NCI-H510A treated with DMSO at 0.1 percent for 48 hours (cell line): ENCODE data around the gene EXOC4.
"Not testable (repeated sequence)": the region's sequence is repeated elsewhere in the genome, so short reads cannot be mapped to it uniquely, and the experiment has no call there.

ENCODE experiments used
- DNase-seq: peaks from one replicate; lab custom pipeline; 2025; lab: John Stamatoyannopoulos, UW

EXOC4 gene

DNA sequence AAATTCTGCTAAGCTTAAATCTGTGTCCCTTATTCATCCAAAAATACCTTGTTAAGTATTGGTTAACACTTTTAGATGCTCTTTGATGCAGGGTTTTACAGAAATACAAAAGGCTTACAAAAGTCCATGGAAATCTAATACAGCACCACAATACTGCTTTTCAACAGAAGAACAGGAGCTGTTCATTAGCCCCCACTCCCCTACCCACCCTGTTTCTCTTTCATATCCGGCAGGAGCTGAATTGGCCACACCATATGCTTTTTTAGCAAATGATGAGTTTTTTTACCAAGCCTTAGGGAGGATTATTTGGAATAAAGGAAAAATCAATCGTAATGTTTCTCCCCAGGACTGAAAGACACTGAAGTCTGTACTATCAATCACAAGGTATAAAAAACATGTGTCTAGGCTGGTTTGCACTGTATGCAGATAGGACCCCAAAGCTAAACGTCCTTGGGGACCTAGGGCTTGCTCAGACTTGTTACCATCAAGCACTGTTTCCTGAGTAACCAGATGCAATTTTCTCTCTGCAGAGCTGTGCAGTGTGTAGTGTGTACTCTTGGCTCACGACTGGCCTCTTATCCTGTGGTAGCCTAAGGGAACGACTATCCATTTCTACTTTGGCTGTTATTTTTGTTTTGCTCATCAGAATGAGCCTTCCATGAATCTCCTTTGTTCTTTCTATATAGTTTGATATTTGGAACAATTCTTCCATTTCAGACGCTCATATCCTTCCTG, 731.0 kb downstream of the EXOC4 start:
- DNase-seq: peak; percentile 30

- no peak for DNase-seq
These were observed 732.4 kb downstream of the EXOC4 start for GRCh38 chr7:133985300-133985699.

GRCh38 chr7:133987582-133987981, 734.7 kb downstream of the EXOC4 start:
- DNase-seq: no peak

DNA sequence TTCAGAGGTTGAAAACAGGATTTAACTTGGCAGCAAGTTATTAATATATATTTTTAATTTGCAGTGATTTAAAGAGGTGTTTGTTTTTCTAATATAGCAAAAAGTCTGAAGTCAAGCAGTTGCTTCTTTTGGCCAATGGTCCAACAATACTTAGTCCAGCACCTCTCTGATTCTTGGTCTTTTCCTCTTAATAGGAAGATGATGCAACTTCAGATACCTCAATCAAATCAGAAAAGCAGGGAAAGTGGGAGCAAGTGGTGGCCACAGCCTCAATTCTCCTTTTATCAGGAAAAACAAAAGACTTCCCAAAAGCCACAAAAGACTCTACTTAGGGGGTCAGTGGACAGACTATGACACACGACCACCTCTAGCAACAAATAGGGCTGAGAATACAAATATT, 740.7 kb downstream of the EXOC4 start:
- no peak for DNase-seq

DNA sequence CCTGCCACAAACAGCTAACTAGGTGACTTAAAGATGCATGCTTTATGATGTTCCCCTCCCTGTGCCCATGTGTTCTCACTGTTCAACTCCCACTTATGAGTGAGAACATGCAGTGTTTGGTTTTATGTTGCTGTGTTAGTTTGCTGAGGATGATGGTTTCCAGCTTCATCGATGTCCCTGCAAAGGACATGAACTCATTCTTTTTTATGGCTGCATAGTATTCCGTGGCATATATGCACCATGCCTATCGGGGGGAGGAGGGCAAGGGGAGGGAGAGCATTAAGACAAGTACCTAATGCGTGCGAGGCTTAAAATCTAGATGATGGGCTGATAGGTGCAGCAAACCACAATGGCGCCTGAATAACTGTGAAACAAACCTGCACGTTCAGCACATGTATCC, 741.2 kb downstream of the EXOC4 start:
- DNase-seq: not testable (repeated sequence)

- no peak for DNase-seq
These were observed 744.6 kb downstream of the EXOC4 start for GRCh38 chr7:133997463-133997862.

DNA sequence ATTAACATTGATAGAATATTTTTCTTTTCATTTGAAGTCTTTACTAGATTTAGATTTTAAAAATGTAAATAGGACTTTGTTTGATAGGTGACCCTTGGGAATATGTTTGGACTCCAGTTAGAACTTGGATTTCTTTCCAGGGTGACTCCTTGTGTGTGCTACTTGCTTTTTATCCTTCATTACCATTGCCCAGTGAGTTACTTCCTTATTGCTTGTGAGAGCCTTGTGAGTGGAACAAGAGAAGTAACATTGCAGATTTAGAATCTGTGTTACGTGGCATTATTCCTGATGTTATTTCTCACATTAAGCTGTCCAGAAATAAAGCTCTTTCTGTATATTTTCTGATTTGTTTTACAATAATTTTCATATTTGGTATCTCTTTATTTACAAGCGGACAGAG, 746.3 kb downstream of the EXOC4 start:
- no peak for DNase-seq

GRCh38 chr7:134004829-134005505, 752.1 kb downstream of the EXOC4 start:
- DNase-seq: no peak

GRCh38 chr7:134009314-134010110, 756.6 kb downstream of the EXOC4 start:
- DNase-seq: no peak

DNA sequence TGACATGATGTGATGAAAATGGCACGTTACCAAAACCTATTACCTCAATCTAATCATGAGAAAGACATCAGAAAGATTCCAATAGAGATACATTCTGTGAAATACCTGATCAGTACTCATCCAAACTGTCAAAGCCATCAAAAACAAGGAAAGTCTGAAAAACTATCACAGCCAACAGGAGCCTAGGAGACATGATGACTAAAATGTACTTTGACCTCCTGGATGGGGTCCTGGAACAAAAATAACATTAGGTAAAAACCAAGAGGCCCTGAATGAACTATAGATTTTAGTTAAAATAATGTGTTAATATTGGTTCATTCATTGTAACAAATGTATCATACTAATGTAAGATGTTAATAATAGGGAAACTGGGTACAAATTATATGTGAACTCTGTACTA, 760.4 kb downstream of the EXOC4 start:
- no peak for DNase-seq

DNA sequence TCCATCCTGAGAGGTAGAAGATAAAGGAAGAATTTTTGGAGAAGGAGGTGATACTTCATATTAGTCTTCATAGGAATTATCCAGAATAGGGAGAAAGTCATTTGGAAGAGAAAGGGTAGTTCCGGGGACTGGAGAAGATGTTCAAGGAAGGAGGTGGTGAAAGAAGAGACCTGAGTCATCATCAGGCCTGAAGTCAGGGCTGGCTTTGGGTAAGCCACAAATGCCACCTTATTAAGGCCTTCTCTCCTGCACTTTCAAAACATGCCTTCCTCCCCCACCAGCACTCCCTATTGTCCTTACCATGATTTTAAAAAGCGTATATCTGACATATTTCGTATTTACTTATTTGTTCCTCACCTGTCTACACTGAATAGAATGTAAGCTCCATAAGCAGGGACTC, 762.1 kb downstream of the EXOC4 start:
- DNase-seq: no peak

- peak; percentile 14 for DNase-seq
These were observed 763.5 kb downstream of the EXOC4 start for GRCh38 chr7:134016223-134016941.

GRCh38 chr7:134016942-134017303, 764.0 kb downstream of the EXOC4 start:
- no peak for DNase-seq

- DNase-seq: peak; percentile 17
These were observed 765.4 kb downstream of the EXOC4 start for GRCh38 chr7:134018306-134018705.

DNA sequence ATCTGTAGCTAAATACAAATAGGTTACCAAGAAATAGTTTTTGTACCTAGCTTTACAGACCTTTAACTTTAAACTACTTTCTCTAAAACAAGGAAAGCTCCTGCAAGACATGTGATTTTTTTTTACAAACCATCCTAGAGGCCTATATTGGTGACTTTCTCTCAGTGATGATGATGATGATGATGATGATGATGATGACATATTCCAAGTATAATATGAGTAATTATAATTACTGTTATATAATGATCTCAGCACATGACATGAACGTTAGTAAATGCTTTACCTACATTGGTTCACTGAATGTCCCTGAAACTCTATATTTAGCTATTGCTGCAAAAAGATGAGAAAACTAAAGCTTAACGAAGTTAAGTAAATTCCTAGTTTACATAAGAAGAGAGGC, 766.4 kb downstream of the EXOC4 start:
- DNase-seq: no peak

DNA sequence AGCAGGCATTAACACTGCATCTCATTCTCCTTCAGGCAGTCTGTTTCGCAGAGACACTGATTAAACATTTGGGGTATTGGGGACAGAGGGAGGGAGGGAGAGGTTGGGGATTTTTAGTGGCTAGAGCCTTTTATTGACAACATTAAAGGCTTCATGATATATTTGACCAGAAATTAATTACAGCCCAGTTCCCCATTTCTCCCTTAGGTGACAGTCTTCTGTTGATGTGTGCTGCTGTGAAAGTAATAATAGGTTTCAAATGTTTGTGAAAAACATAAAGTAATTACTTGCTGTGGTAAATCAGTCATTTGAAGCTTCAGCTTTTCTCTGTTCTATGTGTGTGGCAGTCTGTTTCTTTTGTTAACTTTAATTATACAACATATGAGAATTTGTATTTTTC, 769.0 kb downstream of the EXOC4 start:
- no peak for DNase-seq

DNA sequence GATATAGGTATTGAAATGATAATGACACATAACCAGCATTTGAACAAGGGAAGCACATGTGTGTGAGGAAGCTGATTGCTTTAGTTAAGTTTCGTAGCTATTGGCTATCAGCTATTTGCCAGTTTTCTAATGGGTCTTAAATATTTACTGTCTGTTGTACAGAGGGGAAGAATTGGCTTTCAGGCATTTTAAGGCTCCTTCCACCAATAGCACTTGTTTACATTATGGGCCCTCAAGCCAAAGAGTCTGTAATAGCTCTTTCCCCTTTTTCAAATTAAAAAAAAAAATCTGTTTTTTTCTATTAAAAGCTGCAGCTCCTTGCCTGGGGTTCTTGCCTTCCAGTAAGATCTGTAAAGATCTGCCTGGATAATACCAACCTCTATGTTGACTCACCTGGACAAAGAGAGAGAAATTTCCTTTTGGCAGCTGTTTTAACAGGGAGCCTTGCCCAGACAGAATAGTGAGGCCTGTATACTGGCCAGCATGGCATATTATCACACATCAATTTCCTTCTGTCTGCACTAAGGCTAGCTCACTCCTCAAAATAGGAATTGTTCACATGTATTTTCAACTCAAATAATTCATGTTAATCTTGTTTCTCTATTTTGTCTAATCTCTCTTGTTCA, 769.5 kb downstream of the EXOC4 start:
- DNase-seq: no peak

DNA sequence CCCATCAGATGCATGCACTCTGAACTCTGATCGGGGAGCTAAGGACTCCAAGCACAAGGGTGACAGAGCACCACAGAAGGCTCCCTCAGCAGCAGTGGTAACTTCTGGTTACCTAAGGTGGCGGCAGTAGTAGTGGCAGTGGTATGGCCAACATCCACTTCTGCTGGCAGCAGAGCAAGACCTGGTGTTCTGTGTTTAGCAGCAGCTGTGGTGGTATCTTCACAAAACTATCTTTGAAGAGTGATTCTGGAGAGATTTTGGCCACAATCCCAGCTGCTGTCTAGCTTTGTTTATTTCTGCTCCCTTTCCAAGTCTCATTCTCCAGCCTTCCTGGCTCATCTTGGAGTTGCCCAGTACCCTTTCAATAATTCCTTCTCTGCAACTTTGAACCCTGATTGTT, 771.9 kb downstream of the EXOC4 start:
- no peak for DNase-seq

- DNase-seq: no peak
These were observed 776.0 kb downstream of the EXOC4 start for GRCh38 chr7:134028853-134029252.

GRCh38 chr7:134029743-134030142, 776.9 kb downstream of the EXOC4 start:
- DNase-seq: no peak

DNA sequence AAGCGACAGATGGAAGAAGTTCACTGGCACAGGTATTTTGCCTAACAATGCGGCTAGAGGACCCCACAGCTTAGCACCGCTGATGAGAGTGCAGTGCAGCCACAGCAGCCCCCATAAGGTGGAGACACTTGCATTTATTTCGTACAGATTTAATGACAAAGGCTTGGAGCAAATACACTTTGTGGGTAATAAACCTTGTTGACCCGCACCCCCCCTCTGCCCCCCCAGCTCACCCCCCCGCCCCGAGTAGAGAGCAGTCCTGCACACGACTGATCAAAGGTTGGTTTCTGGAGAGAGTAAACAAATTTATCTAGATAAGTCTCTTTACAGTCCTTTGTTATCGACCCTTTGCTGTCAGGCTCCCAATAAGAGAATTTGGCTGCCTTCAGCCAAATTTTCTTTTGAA, 777.6 kb downstream of the EXOC4 start:
- no peak for DNase-seq
